Measurements from ENCODE around the gene RPS6KC1. TPM values are rescaled to one million over a fixed set of nuclear protein-coding genes. Genes with fewer than 3 reads are reported as not detected.

RPS6KC1 gene
- total RNA-seq, 1 donor, result 35.1 TPM

DNA sequence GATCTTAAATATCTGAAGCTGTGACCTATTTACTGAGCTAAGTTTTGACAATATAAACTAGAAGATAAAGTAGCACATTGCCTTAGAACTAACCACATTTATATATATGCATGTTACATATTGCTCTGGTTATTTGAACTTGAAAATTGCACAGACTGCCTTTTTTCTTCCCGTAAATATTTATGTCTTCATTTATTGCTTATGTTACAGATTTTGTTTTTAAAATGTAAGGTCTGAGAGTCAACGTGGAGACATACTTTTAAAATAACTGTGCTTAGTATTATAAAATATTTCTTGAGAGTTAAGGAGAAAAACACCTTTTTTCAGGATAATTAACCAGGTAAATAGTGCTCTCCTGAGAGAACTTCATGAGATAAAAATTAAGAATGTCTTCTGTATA, 3.1 kb downstream of the RPS6KC1 start:
- H3K27me3 ChIP-seq (ENCODE audit: insufficient read depth, low read length), result no peaks in the 10 kb centered on the region
- no peak overlapping the region for H3K4me3 ChIP-seq (ENCODE audit: insufficient read depth, low read length)
- no peak overlapping the region for H3K27ac ChIP-seq (ENCODE audit: low read depth, low read length)
- H4K20me1 ChIP-seq (ENCODE audit: insufficient read depth, low read length), result peaks cover 21% of the 10 kb centered on the region
- DNase-seq (ENCODE audit: insufficient read length, low spot score, missing footprints), result no peak
- peaks cover 14% of the 10 kb centered on the region for H3K4me1 ChIP-seq (ENCODE audit: insufficient read depth, low read length)
- H2AFZ ChIP-seq (ENCODE audit: low read length), result no peak overlapping the region
- peaks cover 75% of the 10 kb centered on the region for H3K79me2 ChIP-seq (ENCODE audit: insufficient read depth, low read length)
- no peak overlapping the region for H3K4me2 ChIP-seq (ENCODE audit: insufficient read depth, low read length)
- no peaks in the 10 kb centered on the region for H3K36me3 ChIP-seq (ENCODE audit: insufficient read depth, low read length)
- H3K9me3 ChIP-seq (ENCODE audit: low read depth, low read length), result no peaks in the 10 kb centered on the region
- TF ChIP-seq, protein P1, sequence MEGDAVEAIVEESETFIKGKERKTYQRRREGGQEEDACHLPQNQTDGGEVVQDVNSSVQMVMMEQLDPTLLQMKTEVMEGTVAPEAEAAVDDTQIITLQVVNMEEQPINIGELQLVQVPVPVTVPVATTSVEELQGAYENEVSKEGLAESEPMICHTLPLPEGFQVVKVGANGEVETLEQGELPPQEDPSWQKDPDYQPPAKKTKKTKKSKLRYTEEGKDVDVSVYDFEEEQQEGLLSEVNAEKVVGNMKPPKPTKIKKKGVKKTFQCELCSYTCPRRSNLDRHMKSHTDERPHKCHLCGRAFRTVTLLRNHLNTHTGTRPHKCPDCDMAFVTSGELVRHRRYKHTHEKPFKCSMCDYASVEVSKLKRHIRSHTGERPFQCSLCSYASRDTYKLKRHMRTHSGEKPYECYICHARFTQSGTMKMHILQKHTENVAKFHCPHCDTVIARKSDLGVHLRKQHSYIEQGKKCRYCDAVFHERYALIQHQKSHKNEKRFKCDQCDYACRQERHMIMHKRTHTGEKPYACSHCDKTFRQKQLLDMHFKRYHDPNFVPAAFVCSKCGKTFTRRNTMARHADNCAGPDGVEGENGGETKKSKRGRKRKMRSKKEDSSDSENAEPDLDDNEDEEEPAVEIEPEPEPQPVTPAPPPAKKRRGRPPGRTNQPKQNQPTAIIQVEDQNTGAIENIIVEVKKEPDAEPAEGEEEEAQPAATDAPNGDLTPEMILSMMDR (IDR thresholded peaks at IDR 0.05; ENCODE audit: extremely low read depth, low read depth, low read length), result no peak

DNA sequence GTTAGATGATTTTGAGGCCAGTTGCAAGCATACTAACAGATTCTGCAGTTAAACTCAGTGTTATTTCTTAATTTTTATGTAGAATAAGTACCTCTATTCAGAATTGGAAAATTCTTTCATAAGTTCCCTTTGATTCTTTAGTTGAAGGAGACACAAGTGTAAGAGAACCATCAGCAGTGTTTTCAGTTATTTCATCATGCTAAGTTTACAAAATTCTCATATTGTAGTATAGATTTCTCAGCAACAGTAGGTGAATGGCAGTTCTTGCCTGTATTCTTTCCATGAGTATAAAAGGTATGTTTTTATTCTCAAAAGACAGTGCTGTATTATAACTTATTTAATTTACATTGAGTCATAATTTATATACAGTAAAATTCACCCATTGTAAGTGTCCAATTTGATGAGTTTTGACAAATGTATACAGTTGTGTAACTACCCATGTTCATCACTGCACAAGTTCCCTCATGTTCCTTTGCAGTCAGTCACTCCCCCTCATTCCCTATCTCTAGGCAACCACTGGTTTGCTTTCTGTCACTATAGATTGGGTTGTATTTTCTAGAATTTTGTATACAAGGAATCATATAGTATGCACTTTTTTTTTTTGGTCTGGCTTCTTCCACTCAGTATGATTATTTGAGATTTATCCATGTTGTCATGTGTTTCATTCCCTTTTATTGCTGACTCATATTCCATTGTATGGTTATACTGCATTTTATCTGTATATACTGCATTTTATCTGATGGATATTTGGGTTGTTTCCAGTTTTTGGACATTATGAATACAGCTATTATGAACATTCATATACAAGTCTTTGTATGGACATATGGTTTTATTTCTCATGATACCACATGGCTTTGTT, 3.9 kb downstream of the RPS6KC1 start:
- no peak overlapping the region for H2AFZ ChIP-seq (ENCODE audit: low read length)
- no peak overlapping the region for H3K27ac ChIP-seq (ENCODE audit: low read depth, low read length)
- TF ChIP-seq, protein P1 (IDR thresholded peaks at IDR 0.05; ENCODE audit: extremely low read depth, low read depth, low read length), result no peak
- DNase-seq (ENCODE audit: insufficient read length, low spot score, missing footprints), result no peak
- peaks cover 14% of the 10 kb centered on the region for H3K4me1 ChIP-seq (ENCODE audit: insufficient read depth, low read length)
- H3K79me2 ChIP-seq (ENCODE audit: insufficient read depth, low read length), result peaks cover 84% of the 10 kb centered on the region
- no peaks in the 10 kb centered on the region for H3K36me3 ChIP-seq (ENCODE audit: insufficient read depth, low read length)
- no peak overlapping the region for H3K4me3 ChIP-seq (ENCODE audit: insufficient read depth, low read length)
- H4K20me1 ChIP-seq (ENCODE audit: insufficient read depth, low read length), result peaks cover 24% of the 10 kb centered on the region
- no peaks in the 10 kb centered on the region for H3K9me3 ChIP-seq (ENCODE audit: low read depth, low read length)
- H3K27me3 ChIP-seq (ENCODE audit: insufficient read depth, low read length), result no peaks in the 10 kb centered on the region
- H3K4me2 ChIP-seq (ENCODE audit: insufficient read depth, low read length), result no peak overlapping the region

DNA sequence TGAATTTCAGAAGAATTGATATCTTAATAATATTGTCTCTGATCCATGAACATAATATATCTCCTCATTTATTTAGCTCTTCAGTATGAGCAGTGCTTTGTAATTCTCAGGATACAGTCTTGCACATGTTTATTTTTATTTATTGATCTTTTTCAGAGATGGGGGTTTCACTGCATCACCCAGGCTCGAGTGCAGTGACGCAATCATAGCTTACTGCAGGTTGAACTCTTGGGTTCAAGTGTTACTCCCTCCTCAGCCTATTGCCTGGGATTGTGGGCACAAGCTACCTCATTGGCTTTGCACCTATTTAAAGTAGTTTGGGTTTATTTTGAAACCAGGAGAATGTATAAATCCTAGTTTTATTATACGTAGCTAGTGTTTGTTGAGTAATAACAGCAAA, 4.7 kb downstream of the RPS6KC1 start:
- no peaks in the 10 kb centered on the region for H3K36me3 ChIP-seq (ENCODE audit: insufficient read depth, low read length)
- H3K9me3 ChIP-seq (ENCODE audit: low read depth, low read length), result no peaks in the 10 kb centered on the region
- H2AFZ ChIP-seq (ENCODE audit: low read length), result no peak overlapping the region
- H4K20me1 ChIP-seq (ENCODE audit: insufficient read depth, low read length), result peaks cover 24% of the 10 kb centered on the region
- H3K79me2 ChIP-seq (ENCODE audit: insufficient read depth, low read length), result peaks cover 92% of the 10 kb centered on the region
- H3K4me3 ChIP-seq (ENCODE audit: insufficient read depth, low read length), result no peak overlapping the region
- H3K27me3 ChIP-seq (ENCODE audit: insufficient read depth, low read length), result no peaks in the 10 kb centered on the region
- H3K4me1 ChIP-seq (ENCODE audit: insufficient read depth, low read length), result peaks cover 11% of the 10 kb centered on the region
- no peak overlapping the region for H3K4me2 ChIP-seq (ENCODE audit: insufficient read depth, low read length)
- no peak overlapping the region for H3K27ac ChIP-seq (ENCODE audit: low read depth, low read length)
- no peak for DNase-seq (ENCODE audit: insufficient read length, low spot score, missing footprints)
- TF ChIP-seq, protein P1 (IDR thresholded peaks at IDR 0.05; ENCODE audit: extremely low read depth, low read depth, low read length), result no peak

DNA sequence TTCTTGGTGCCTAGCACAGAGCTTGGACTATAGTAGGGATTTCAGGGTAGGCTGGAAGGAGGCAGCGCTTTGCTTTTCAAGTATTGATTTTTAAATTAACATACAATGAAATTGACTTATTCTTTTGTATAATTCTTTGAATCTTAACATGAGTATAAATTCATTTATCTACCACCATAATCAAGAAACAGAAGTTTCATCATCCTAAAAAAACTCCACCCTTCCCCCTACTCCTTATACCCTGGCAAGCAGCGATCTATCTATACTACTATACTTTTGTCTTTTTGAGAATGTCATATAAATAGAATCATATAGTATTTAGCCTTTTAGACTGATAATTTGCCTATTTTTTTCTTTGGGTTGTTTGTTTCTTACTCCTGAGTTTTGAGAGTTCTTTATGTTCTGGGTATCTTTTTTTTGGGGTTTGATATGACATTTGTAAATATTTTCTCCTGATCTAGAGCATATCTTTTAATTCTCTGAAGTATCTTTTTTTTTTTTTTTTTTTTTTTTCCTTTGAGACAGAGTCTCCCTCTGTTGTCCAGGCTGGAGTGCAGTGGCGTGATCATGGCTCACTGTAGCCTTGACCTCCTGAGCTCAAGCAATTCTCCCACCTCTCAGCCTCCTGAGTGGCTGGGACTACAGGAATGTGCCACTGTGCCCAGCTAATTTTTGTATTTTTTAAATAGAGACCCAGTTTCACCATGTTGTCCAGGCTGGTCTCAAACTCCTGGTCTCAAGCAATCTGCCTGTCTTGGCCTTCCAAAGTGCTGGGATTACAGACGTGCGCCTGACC, 6.4 kb downstream of the RPS6KC1 start:
- no peak overlapping the region for H3K27ac ChIP-seq (ENCODE audit: low read depth, low read length)
- TF ChIP-seq, protein P1 (IDR thresholded peaks at IDR 0.05; ENCODE audit: extremely low read depth, low read depth, low read length), result no peak

More for the DNA sequence above, 6.4 kb downstream of the RPS6KC1 start:
- H3K36me3 ChIP-seq (ENCODE audit: insufficient read depth, low read length), result no peaks in the 10 kb centered on the region
- H4K20me1 ChIP-seq (ENCODE audit: insufficient read depth, low read length), result peaks cover 31% of the 10 kb centered on the region
- no peaks in the 10 kb centered on the region for H3K9me3 ChIP-seq (ENCODE audit: low read depth, low read length)
- H2AFZ ChIP-seq (ENCODE audit: low read length), result no peak overlapping the region
- DNase-seq (ENCODE audit: insufficient read length, low spot score, missing footprints), result no peak
- peaks cover 4% of the 10 kb centered on the region for H3K4me1 ChIP-seq (ENCODE audit: insufficient read depth, low read length)
- H3K4me3 ChIP-seq (ENCODE audit: insufficient read depth, low read length), result no peak overlapping the region
- H3K4me2 ChIP-seq (ENCODE audit: insufficient read depth, low read length), result no peak overlapping the region
- H3K79me2 ChIP-seq (ENCODE audit: insufficient read depth, low read length), result peaks cover 100% of the 10 kb centered on the region
- no peaks in the 10 kb centered on the region for H3K27me3 ChIP-seq (ENCODE audit: insufficient read depth, low read length)

Measured in osteoblast (primary cell).